DND-41 (cell line): ENCODE data around the gene RBMS1.

Source experiments
- EZH2 ChIP-seq: IDR thresholded peaks from 3 replicates; pipeline ENCODE4 v1.6.1; 2012; ENCODE audit warnings: borderline replicate concordance, low read depth, mild to moderate bottlenecking, moderate library complexity, low read length, inconsistent platforms; ENCODE audit not compliant: severe bottlenecking
- TF ChIP-seq, protein P1 (sequence below): IDR thresholded peaks from 2 replicates; pipeline ENCODE4 v1.5.1; 2012; ENCODE audit warnings: borderline replicate concordance, low read length, moderate library complexity, mild to moderate bottlenecking; ENCODE audit not compliant: poor library complexity, severe bottlenecking; ENCODE audit errors: extremely low read depth

- TF ChIP-seq EZH2 = no peak
- TF ChIP-seq, protein P1, sequence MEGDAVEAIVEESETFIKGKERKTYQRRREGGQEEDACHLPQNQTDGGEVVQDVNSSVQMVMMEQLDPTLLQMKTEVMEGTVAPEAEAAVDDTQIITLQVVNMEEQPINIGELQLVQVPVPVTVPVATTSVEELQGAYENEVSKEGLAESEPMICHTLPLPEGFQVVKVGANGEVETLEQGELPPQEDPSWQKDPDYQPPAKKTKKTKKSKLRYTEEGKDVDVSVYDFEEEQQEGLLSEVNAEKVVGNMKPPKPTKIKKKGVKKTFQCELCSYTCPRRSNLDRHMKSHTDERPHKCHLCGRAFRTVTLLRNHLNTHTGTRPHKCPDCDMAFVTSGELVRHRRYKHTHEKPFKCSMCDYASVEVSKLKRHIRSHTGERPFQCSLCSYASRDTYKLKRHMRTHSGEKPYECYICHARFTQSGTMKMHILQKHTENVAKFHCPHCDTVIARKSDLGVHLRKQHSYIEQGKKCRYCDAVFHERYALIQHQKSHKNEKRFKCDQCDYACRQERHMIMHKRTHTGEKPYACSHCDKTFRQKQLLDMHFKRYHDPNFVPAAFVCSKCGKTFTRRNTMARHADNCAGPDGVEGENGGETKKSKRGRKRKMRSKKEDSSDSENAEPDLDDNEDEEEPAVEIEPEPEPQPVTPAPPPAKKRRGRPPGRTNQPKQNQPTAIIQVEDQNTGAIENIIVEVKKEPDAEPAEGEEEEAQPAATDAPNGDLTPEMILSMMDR = no peak
Observed at GRCh38 chr2:160490733-160491685, 2.6 kb downstream of the RBMS1 start.
